ENCODE data around the gene RNF130. TPM values are rescaled to one million over a fixed set of nuclear protein-coding genes. Genes with fewer than 3 reads are reported as not detected.

Gene RNF130
- polyA plus RNA-seq, 1 experiment: 32.7 TPM

- H3K36me3 ChIP-seq (ENCODE audit: control insufficient read depth, insufficient read depth, low read length): peaks cover 2% of the 10 kb centered on the region; the same call in 1 of the 2 replicates
- no peak for DNase-seq (ENCODE audit: low read depth)
- POLR2A ChIA-PET: interaction anchor here (0.6 kb wide), 1 partner anchor 496 kb away, joined by 4 read pairs; no protein-coding TSS in a partner anchor
- CTCF ChIA-PET: no interaction called here
- no peaks in the 10 kb centered on the region for H3K27me3 ChIP-seq (ENCODE audit: control insufficient read depth, insufficient read depth, low read length)
- H3K4me3 ChIP-seq (ENCODE audit: low read depth, low read length): no peak overlapping the region
- no peak for TF ChIP-seq CTCF (IDR thresholded peaks at IDR 0.05; ENCODE audit: insufficient read depth, low read depth, low read length)
These were observed 64.0 kb downstream of the RNF130 start for GRCh38 chr5:180007582-180007981.

GRCh38 chr5:180006141-180006540 is 65.4 kb downstream of the RNF130 start:
- DNase-seq (ENCODE audit: low read depth): no peak
- Histone ChIP-seq H3K4me3 (ENCODE audit: low read depth, low read length) (no peak overlapping the region), H3K36me3 (ENCODE audit: control insufficient read depth, insufficient read depth, low read length) (peaks cover 7% of the 10 kb centered on the region), H3K27me3 (ENCODE audit: control insufficient read depth, insufficient read depth, low read length) (no peaks in the 10 kb centered on the region)
- ChIA-PET CTCF (no interaction called here), POLR2A (no interaction called here)
- no peak for TF ChIP-seq CTCF (IDR thresholded peaks at IDR 0.05; ENCODE audit: insufficient read depth, low read depth, low read length)

GRCh38 chr5:180003127-180003526 is 68.4 kb downstream of the RNF130 start:
- POLR2A ChIA-PET: no interaction called here

GRCh38 chr5:180001742-180002141 is 69.8 kb downstream of the RNF130 start:
- peaks cover 7% of the 10 kb centered on the region for H3K36me3 ChIP-seq (ENCODE audit: control insufficient read depth, insufficient read depth, low read length)
- H3K27me3 ChIP-seq (ENCODE audit: control insufficient read depth, insufficient read depth, low read length): no peaks in the 10 kb centered on the region
- CTCF ChIA-PET: no interaction called here
- TF ChIP-seq CTCF (IDR thresholded peaks at IDR 0.05; ENCODE audit: insufficient read depth, low read depth, low read length): no peak
- POLR2A ChIA-PET: no interaction called here
- no peak overlapping the region for H3K4me3 ChIP-seq (ENCODE audit: low read depth, low read length)
- no peak for DNase-seq (ENCODE audit: low read depth)

More at GRCh38 chr5:180003127-180003526, 68.4 kb downstream of the RNF130 start:
- Histone ChIP-seq H3K4me3 (ENCODE audit: low read depth, low read length) (no peak overlapping the region), H3K27me3 (ENCODE audit: control insufficient read depth, insufficient read depth, low read length) (no peaks in the 10 kb centered on the region), H3K36me3 (ENCODE audit: control insufficient read depth, insufficient read depth, low read length) (peaks cover 7% of the 10 kb centered on the region)
- CTCF ChIA-PET: no interaction called here
- no peak for TF ChIP-seq CTCF (IDR thresholded peaks at IDR 0.05; ENCODE audit: insufficient read depth, low read depth, low read length)
- DNase-seq (ENCODE audit: low read depth): no peak

GRCh38 chr5:180001136-180001535 is 70.4 kb downstream of the RNF130 start:
- Histone ChIP-seq H3K36me3 (ENCODE audit: control insufficient read depth, insufficient read depth, low read length) (peaks cover 7% of the 10 kb centered on the region), H3K27me3 (ENCODE audit: control insufficient read depth, insufficient read depth, low read length) (no peaks in the 10 kb centered on the region), H3K4me3 (ENCODE audit: low read depth, low read length) (no peak overlapping the region)
- CTCF ChIA-PET: no interaction called here
- POLR2A ChIA-PET: no interaction called here
- no peak for DNase-seq (ENCODE audit: low read depth)
- TF ChIP-seq CTCF (IDR thresholded peaks at IDR 0.05; ENCODE audit: insufficient read depth, low read depth, low read length): no peak
